Fibroblast of villous mesenchyme (primary cell): Measurements from ENCODE around the gene PEG3. TPM values are rescaled to one million over a fixed set of nuclear protein-coding genes. Genes with fewer than 3 reads are reported as not detected.
"Not testable (repeated sequence)": the region's sequence is repeated elsewhere in the genome, so short reads cannot be mapped to it uniquely, and the experiment has no call there.

Experiments used
- DNase-seq: peaks from one replicate; pipeline ENCODE4 v3.0.0-alpha.2; 2010; ENCODE audit warnings: low read depth
- H3K4me3 ChIP-seq: 2 replicates; pipeline ENCODE4 v1.5.1; 2011; ENCODE audit warnings: low read depth, mild to moderate bottlenecking, low read length
- CTCF ChIP-seq: IDR thresholded peaks from 2 replicates; pipeline ENCODE4 v1.5.1; 2012; ENCODE audit warnings: low read depth, mild to moderate bottlenecking, low read length; ENCODE audit not compliant: insufficient read depth
- total RNA-seq: library from RNA; depleted of rRNA; stranded (reverse); fragments of >200 nt; gene quantifications from 2 replicates; pipeline ENCODE4 v1.2.3, GENCODE V29; 2012

PEG3 gene
- total RNA-seq, 1 donor = 0.43 TPM

GRCh38 chr19:56874530-56874929 lies 34.0 kb upstream of the PEG3 start:
- TF ChIP-seq CTCF = no peak
- no peak overlapping the region for H3K4me3 ChIP-seq
- no peak for DNase-seq

GRCh38 chr19:56873493-56873892 lies 33.0 kb upstream of the PEG3 start:
- no peak overlapping the region for H3K4me3 ChIP-seq
- DNase-seq = no peak
- no peak for TF ChIP-seq CTCF

- H3K4me3 ChIP-seq = no peak overlapping the region
- no peak for TF ChIP-seq CTCF
- DNase-seq = no peak
Observed at GRCh38 chr19:56869886-56870285, 29.4 kb upstream of the PEG3 start.

- DNase-seq = no peak
- no peak overlapping the region for H3K4me3 ChIP-seq
- no peak for TF ChIP-seq CTCF
Observed at GRCh38 chr19:56868446-56868845, 27.9 kb upstream of the PEG3 start.

- H3K4me3 ChIP-seq = no peak overlapping the region
- TF ChIP-seq CTCF = no peak
- no peak for DNase-seq
Observed at GRCh38 chr19:56866538-56866937, 26.0 kb upstream of the PEG3 start.

- TF ChIP-seq CTCF = no peak
- no peak for DNase-seq
Observed at GRCh38 chr19:56864443-56865125, 24.1 kb upstream of the PEG3 start.

GRCh38 chr19:56862741-56863140 lies 22.2 kb upstream of the PEG3 start:
- TF ChIP-seq CTCF = no peak
- no peak overlapping the region for H3K4me3 ChIP-seq
- no peak for DNase-seq

More at GRCh38 chr19:56864443-56865125, 24.1 kb upstream of the PEG3 start:
- H3K4me3 ChIP-seq = no peak overlapping the region

- not testable (repeated sequence) for H3K4me3 ChIP-seq, DNase-seq
Observed at GRCh38 chr19:56860409-56860808, 19.9 kb upstream of the PEG3 start.
